ENCODE results near the gene EPC1. TPM values are rescaled to one million over a fixed set of nuclear protein-coding genes. Genes with fewer than 3 reads are reported as not detected.

EPC1 gene
- polyA plus RNA-seq, 1 of the 3 experiments (the other 2 are of a cell fraction), result 21.8 TPM

- H3K9ac ChIP-seq, result no peak overlapping the region
- ChIA-PET CTCF (interaction anchor here (1.7 kb wide), 1 partner anchor 22 kb away, joined by 5 read pairs; no protein-coding TSS in a partner anchor), POLR2A (no interaction called here)
- TF ChIP-seq FOSL2 (IDR thresholded peaks at IDR 0.05; ENCODE audit: borderline replicate concordance, low read depth) (no peak), MEF2A (IDR thresholded peaks at IDR 0.05; ENCODE audit: borderline replicate concordance, low read depth) (no peak), USF2 (IDR thresholded peaks at IDR 0.05; ENCODE audit: borderline replicate concordance, low read depth, low read length) (no peak), EP300 (IDR thresholded peaks at IDR 0.05; ENCODE audit: borderline replicate concordance in 1 of 2, low read depth in 1 of 2, low read length in 1 of 2) (no peak), TCF12 (IDR thresholded peaks at IDR 0.05) (no peak), MXI1 (IDR thresholded peaks at IDR 0.05; ENCODE audit: low read depth, low read length) (no peak), YY1 (IDR thresholded peaks at IDR 0.05; ENCODE audit: low read depth) (no peak)
- H3K9me2 ChIP-seq, result no peaks in the 10 kb centered on the region
- no peaks in the 10 kb centered on the region for H3K79me2 ChIP-seq (ENCODE audit: insufficient read depth)
- H3K4me1 ChIP-seq (ENCODE audit: control insufficient read depth in 1 of 2, insufficient read depth in 2 of 2, low read depth in 1 of 2, low read length in 1 of 2), result no peaks in the 10 kb centered on the region; a peak in 1 of 4 replicates
- no peaks in the 10 kb centered on the region for H3K9me3 ChIP-seq
- 66% methylated on average over 6 of the region's 6 CpGs for WGBS (ENCODE audit: low lambda C conversion rate)
- no peak overlapping the region for H2AFZ ChIP-seq (ENCODE audit: low read depth)
- no peak overlapping the region for H3K4me3 ChIP-seq (ENCODE audit: low read depth in 2 of 2, low read length in 1 of 2)
- no peaks in the 10 kb centered on the region for H3F3A ChIP-seq (replicated peaks; ENCODE audit: insufficient read depth)
- no peak overlapping the region for H3K27ac ChIP-seq (ENCODE audit: low read depth in 2 of 2, low read length in 1 of 2)
- no peaks in the 10 kb centered on the region for H3K36me3 ChIP-seq (replicated peaks in 1 of 2; ENCODE audit: control insufficient read depth in 1 of 2, insufficient read depth in 2 of 2, low read length in 1 of 2)
- no peaks in the 10 kb centered on the region for H3K27me3 ChIP-seq (ENCODE audit: insufficient read depth)
- no peak for DNase-seq
- no peaks in the 10 kb centered on the region for H4K20me1 ChIP-seq (ENCODE audit: insufficient read depth)
- no peak overlapping the region for H3K4me2 ChIP-seq
Observed at GRCh38 chr10:32388258-32389027, 41.5 kb upstream of the EPC1 start.

- Histone ChIP-seq H3K79me2 (ENCODE audit: insufficient read depth) (no peaks in the 10 kb centered on the region), H3K4me2 (no peak overlapping the region), H2AFZ (ENCODE audit: low read depth) (peak overlapping the region; percentile 86), H4K20me1 (ENCODE audit: insufficient read depth) (no peaks in the 10 kb centered on the region), H3F3A (replicated peaks; ENCODE audit: insufficient read depth) (no peaks in the 10 kb centered on the region), H3K9me3 (no peaks in the 10 kb centered on the region), H3K4me1 (ENCODE audit: control insufficient read depth in 1 of 2, insufficient read depth in 2 of 2, low read depth in 1 of 2, low read length in 1 of 2) (no peaks in the 10 kb centered on the region; a peak in 1 of 4 replicates), H3K36me3 (replicated peaks in 1 of 2; ENCODE audit: control insufficient read depth in 1 of 2, insufficient read depth in 2 of 2, low read length in 1 of 2) (no peaks in the 10 kb centered on the region), H3K27me3 (ENCODE audit: insufficient read depth) (no peaks in the 10 kb centered on the region), H3K9ac (no peak overlapping the region), H3K27ac (ENCODE audit: low read depth in 2 of 2, low read length in 1 of 2) (no peak overlapping the region), H3K9me2 (no peaks in the 10 kb centered on the region), H3K4me3 (ENCODE audit: low read depth in 2 of 2, low read length in 1 of 2) (no peak overlapping the region)
- CTCF ChIA-PET, result interaction anchor here (1.1 to 1.7 kb wide), 3 partner anchors 9 to 38 kb away, joined by 3 to 5 read pairs (median 4); no protein-coding TSS in a partner anchor
- POLR2A ChIA-PET, result no interaction called here
- WGBS (ENCODE audit: low lambda C conversion rate), result 76% methylated on average over 7 of the region's 7 CpGs
- DNase-seq, result no peak
- TF ChIP-seq MAX (IDR thresholded peaks at IDR 0.05; ENCODE audit: low read depth) (no peak), TAF1 (IDR thresholded peaks at IDR 0.05; ENCODE audit: borderline replicate concordance, low read depth, low read length) (no peak), USF2 (IDR thresholded peaks at IDR 0.05; ENCODE audit: borderline replicate concordance, low read depth, low read length) (no peak), USF1 (IDR thresholded peaks at IDR 0.05; ENCODE audit: borderline replicate concordance, low read depth) (no peak), RAD21 (IDR thresholded peaks at IDR 0.05; ENCODE audit: low read length) (no peak), RXRA (IDR thresholded peaks at IDR 0.05; ENCODE audit: borderline replicate concordance, low read depth) (no peak), CHD2 (IDR thresholded peaks at IDR 0.05; ENCODE audit: low read length, partially characterized antibody) (no peak), IRF3 (IDR thresholded peaks at IDR 0.05; ENCODE audit: low read depth, low read length) (no peak), NRF1 (IDR thresholded peaks at IDR 0.05; ENCODE audit: low read depth, low read length) (no peak), ZBTB33 (IDR thresholded peaks at IDR 0.05; ENCODE audit: borderline replicate concordance, low read depth) (no peak), SIN3A (IDR thresholded peaks at IDR 0.05; ENCODE audit: borderline replicate concordance, low read depth, low read length) (no peak), PBX3 (IDR thresholded peaks at IDR 0.05) (no peak), YY1 (IDR thresholded peaks at IDR 0.05; ENCODE audit: low read depth) (no peak)
Observed at GRCh38 chr10:32386623-32387260, 39.8 kb upstream of the EPC1 start.

Measured in SK-N-SH (cell line).